Fibroblast of the aortic adventitia (primary cell): ENCODE measurements around the gene DUSP7. TPM values are rescaled to one million over a fixed set of nuclear protein-coding genes. Genes with fewer than 3 reads are reported as not detected.

Experiments
- DNase-seq: peaks from one replicate; pipeline ENCODE4 v3.0.0-alpha.2; 2010; ENCODE audit warnings: low read depth
- H3K4me3 ChIP-seq: 2 replicates; pipeline ENCODE4 v1.5.1; 2011; ENCODE audit warnings: low read depth, mild to moderate bottlenecking, control low read depth, low read length, moderate library complexity
- total RNA-seq: library from RNA; depleted of rRNA; stranded (reverse); fragments of >200 nt; gene quantifications from 2 replicates; pipeline ENCODE4 v1.2.3, GENCODE V29; 2012; ENCODE audit warnings: low replicate concordance
- TF ChIP-seq, protein P1 (sequence below): IDR thresholded peaks from 2 replicates; pipeline ENCODE4 v1.5.1; 2011; ENCODE audit warnings: mild to moderate bottlenecking, low read length, control low read depth, inconsistent platforms; ENCODE audit not compliant: insufficient read depth

Gene DUSP7
- total RNA-seq, 1 donor = 12.8 TPM

DNA sequence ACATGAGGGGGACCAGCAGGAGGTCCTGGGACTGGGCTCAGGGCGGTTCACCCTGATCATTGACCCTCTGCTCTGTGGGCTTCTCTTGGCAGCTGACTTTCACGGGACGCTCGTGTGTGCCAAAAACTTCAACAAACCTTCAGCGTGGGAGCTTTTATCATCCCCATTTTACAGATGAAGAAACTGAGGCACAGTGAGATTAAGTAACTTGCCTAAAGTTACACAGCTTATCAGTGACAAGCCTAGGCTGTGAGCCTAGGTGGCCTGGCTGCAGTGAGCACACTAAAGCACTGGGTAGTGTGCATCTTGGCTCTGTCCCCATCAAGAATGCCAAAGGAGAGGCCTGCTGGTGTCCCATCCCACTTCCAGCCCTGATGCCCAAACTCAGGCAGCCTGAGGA is 23.6 kb upstream of the DUSP7 start:
- TF ChIP-seq, protein P1, sequence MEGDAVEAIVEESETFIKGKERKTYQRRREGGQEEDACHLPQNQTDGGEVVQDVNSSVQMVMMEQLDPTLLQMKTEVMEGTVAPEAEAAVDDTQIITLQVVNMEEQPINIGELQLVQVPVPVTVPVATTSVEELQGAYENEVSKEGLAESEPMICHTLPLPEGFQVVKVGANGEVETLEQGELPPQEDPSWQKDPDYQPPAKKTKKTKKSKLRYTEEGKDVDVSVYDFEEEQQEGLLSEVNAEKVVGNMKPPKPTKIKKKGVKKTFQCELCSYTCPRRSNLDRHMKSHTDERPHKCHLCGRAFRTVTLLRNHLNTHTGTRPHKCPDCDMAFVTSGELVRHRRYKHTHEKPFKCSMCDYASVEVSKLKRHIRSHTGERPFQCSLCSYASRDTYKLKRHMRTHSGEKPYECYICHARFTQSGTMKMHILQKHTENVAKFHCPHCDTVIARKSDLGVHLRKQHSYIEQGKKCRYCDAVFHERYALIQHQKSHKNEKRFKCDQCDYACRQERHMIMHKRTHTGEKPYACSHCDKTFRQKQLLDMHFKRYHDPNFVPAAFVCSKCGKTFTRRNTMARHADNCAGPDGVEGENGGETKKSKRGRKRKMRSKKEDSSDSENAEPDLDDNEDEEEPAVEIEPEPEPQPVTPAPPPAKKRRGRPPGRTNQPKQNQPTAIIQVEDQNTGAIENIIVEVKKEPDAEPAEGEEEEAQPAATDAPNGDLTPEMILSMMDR = no peak
- H3K4me3 ChIP-seq = no peak overlapping the region
- DNase-seq = no peak

DNA sequence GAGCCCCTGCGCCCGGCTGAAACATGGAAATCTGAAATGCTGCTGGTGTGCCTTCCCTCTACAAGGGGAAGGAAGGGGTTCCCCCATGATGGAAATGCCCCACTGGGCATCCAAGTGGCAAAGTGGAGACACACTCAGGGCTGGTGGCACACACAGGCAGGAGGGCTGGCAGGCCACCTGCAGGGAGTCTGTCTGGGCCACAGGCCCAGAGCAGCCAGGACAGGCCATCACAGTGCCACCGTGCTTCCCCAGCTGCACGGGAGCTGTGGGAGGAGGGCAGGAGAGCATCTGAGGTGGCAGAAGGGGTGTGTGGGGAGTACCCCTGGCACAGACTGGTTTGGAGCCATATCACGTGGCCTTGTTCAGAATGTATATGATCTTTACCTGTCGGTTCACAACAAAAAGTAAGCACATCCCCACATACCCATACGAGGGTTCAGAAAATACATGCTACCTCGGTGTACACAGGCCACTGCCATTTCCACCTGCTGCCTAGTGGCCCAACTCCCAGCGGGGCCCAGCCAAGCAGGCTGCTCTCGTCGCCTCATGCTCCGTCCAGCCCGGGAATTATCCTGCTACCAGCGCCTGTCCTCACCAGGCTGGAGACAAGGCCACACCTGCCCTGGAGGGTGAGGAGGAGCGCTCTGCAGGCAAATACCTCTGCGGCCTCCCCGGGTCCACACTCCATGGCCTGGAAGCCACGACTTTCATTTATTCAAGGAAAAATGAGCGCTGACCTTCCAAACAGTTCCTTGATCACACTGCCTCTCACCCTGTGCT is 22.6 kb upstream of the DUSP7 start:
- no peak overlapping the region for H3K4me3 ChIP-seq
- TF ChIP-seq, protein P1 = no peak
- DNase-seq = no peak

DNA sequence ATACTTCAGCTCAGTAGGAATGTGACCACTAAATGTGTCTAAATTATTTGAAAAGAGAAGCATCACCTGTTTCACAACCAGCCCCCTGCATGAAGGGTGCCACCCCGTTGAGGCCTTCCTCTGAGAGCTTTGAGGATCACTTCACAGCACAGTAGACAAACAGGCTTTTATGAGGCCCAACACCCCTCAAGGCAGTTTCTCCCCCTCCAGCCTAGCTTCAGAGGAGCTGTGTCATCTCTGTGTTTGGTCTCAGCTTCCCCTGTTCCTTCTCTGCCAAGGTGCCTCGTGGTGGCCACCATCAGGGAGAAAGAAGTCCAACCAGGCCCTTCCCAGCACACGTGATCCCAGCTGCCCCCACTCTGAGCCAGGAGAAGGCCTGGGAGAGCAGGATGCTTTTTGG is 21.6 kb upstream of the DUSP7 start:
- H3K4me3 ChIP-seq = no peak overlapping the region
- TF ChIP-seq, protein P1 = no peak
- DNase-seq = no peak

DNA sequence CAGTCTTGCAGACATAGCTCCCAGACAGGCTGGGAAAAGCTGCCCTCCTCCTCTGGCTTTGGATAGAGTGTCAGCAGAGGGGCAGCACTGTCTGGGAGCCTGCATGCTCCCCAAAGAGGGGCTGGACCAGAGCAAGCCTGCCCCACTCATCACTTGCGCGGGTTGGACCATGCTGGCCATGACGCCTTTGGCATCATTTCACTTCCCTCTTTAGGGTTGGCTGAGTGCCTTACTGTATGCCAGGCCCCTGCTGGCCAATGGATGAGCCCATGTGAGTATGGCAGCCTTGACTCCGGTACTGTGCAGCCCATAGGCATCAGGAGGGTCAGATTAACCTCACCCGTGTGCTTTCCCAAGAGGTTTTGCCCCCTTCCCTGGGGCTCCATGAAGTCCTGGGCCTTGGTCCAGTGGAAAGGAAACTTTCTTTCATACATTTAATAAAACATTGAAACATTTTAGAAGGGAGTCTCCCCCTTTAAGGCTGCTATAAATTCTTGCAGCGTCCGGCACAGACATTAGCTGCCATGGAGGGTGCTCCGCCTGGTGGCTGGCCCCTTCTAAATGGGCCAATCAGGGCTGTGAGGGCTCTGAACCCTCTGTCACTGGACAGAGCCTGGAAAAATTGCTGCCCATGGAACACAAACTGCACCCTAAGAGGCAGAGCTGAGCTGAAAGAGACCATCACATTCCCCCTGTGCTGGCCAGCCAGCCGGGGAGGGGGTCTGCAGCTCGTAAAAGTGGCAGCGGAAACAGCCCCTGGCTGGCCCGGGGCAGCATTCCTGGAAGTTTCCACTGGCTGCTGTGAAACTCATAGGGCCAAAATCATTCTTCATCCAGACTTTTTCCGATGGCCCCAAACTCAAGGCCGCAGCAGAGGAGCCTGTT is 20.8 kb upstream of the DUSP7 start:
- no peak for DNase-seq
- no peak overlapping the region for H3K4me3 ChIP-seq
- TF ChIP-seq, protein P1 = peak; percentile 15

DNA sequence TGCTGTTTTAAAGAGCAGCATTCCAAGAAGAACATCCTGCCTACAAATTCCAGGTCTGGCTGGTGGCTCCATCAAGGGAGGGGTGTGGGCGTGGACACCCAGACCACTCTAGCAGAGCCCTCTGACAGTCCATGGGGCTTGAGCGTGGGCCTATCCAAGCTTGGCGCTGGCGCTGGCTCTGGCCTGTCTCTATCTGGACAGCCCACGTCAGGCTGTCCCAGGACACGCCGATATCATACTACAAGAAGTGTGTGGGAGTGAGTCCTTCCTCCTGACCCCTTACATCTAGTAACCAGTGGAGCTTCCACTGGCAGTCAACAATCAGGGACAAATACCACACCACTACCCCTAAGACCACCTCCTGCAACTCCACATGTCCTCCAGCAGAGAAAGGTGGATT is 17.1 kb upstream of the DUSP7 start:
- H3K4me3 ChIP-seq = no peak overlapping the region
- DNase-seq = no peak
- TF ChIP-seq, protein P1 = no peak

DNA sequence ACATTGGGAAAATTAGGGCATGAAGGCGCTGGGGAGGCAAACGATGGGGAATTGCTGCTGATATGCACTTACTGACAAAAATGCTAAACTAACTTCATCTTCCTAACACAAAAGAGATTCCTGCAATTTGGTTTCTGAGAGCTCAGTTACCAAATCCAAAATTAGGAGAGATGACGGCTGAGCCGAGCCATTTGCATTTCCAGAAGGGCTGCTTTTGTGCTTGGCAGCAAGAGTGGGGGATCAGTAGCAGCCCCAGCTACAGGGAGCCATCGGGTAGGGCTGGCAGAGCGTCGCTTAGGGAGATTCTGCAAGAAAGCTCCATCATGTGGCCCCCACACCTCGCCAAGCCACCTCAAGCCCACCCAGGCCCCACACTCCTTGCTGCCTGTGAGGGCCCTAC is 16.1 kb upstream of the DUSP7 start:
- no peak overlapping the region for H3K4me3 ChIP-seq
- TF ChIP-seq, protein P1 = no peak
- no peak for DNase-seq
